Heart left ventricle (tissue), 13 donors: ENCODE measurements around the gene SCARB1.

Source experiments
- POLR2A ChIP-seq, 2 donors: fragments of 450-650 bp; IDR thresholded peaks; one replicate each; pipeline ENCODE4 v1.6.1; 2017; ENCODE audit warnings: antibody characterized with exemption in 2 of 2, mild to moderate bottlenecking in 2 of 2, moderate library complexity in 2 of 2
- TF ChIP-seq, protein P1 (sequence below), 12 donors: fragments of 200-600 bp; sonication (generic) in 4 of 12; IDR thresholded peaks; one replicate each; pipeline versions ENCODE4 v1.5.0 to v1.8.0; 2018 to 2022; ENCODE audit warnings: antibody characterized with exemption in 12 of 12, mild to moderate bottlenecking in 5 of 12
- donor health status: ischemic (EF 13 %, LVEDD 7.1; RV severe dilation, severe dysfunction).
- donor health status: DM: no; HTN: yes; CAD: no.
- donor health status: DM: no; HTN: no; CAD: no.
- donor health status: ischemic (EF 25% LVEDD 6.9; RV normal size, moderate dysfunction).
- donor health status: ischemic (EF 25% LVEDD 5.7; RV mildly dilated, moderate dysfunction).
- donor health status: ischemic (EF 35%, LVEDD 5.7; RV mildly dilated, moderate dysfunction).
- donor health status: nonischemic (EF 11% LVEDD 7.7; RV severe dilation, severe dysfunction).
- donor health status: DM: yes; HTN: yes; CAD: no.
- donor health status: PGD.
- donor health status: ischemic (EF 29% LVEDD 5.4; RV normal size, mild dysfunction).
- donor health status: nonischemic (EF 23%, LVEDD 6.1; RV moderate dilation, normal function).

DNA sequence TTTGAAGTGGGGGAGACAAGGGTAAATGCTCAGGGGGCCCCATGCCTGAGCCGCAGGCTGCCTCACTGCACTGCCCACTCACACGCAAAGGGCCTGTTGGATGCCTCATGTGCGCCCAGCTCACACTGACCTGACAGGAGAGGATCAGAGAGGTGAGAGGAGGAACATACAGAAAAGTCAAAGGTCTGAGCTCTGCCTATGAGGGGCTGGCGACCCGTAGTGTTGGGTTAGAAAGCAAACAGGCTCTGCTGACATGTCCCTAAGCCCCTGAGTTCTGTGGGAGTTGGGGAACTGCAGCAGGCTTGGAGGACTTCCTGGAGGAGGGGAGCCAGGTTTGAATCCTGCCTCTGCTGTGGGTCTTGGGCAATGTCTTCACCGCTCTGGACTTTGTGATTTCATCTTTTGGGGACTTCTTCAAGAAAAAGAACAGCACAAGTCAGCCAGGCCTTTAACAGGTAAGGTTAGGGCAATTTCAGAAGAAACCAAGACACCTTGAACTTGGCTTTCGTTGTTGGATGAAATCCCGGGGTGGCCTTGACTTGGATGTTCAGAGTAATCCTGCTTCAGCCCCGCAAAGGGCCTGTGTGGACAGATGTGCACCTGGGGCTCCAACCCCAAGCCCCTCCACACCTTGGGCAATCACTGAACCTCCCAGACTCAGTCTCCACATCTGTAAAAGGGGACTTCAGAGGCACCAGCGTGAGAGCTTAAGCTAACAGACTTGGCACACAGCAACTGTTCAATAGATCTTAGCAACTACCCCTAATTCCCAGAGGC is 116.8 kb downstream of the SCARB1 start:
- TF ChIP-seq, protein P1, sequence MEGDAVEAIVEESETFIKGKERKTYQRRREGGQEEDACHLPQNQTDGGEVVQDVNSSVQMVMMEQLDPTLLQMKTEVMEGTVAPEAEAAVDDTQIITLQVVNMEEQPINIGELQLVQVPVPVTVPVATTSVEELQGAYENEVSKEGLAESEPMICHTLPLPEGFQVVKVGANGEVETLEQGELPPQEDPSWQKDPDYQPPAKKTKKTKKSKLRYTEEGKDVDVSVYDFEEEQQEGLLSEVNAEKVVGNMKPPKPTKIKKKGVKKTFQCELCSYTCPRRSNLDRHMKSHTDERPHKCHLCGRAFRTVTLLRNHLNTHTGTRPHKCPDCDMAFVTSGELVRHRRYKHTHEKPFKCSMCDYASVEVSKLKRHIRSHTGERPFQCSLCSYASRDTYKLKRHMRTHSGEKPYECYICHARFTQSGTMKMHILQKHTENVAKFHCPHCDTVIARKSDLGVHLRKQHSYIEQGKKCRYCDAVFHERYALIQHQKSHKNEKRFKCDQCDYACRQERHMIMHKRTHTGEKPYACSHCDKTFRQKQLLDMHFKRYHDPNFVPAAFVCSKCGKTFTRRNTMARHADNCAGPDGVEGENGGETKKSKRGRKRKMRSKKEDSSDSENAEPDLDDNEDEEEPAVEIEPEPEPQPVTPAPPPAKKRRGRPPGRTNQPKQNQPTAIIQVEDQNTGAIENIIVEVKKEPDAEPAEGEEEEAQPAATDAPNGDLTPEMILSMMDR (IDR thresholded peaks at IDR 0.05) = no peak
- TF ChIP-seq POLR2A (IDR thresholded peaks at IDR 0.05) = no peak
